Psoas muscle (tissue), 8 donors: Measurements from ENCODE around the gene ARHGEF37. TPM values are rescaled to one million over a fixed set of nuclear protein-coding genes. Genes with fewer than 3 reads are reported as not detected.
A peak's percentile ranks its signal among the peaks of the same experiment; 100 is the strongest.

ENCODE experiments used
- ATAC-seq, 4 donors: fragments of 200-7000 bp; cut with Tn5 transposase; one replicate each; pipeline ENCODE4 v1.9.1; 2020; ENCODE audit warnings: moderate library complexity in 3 of 4, mild to moderate bottlenecking in 2 of 4
- DNase-seq, 2 donors: peaks; one replicate each; pipeline ENCODE4 v3.0.0-alpha.2; 2020
- H3K27ac ChIP-seq: fragments of 200-600 bp; one replicate; pipeline ENCODE4 v1.8.0; 2022
- H3K27me3 ChIP-seq, 3 donors: fragments of 200-600 bp in 1 of 3; one replicate each; pipeline versions ENCODE4 v1.6.1 to v1.8.0; 2013 to 2022; ENCODE audit warnings: low read length in 2 of 3, mild to moderate bottlenecking in 2 of 3, moderate library complexity in 1 of 3; ENCODE audit not compliant: insufficient read depth in 3 of 3
- H3K36me3 ChIP-seq, 2 donors: fragments of 200-600 bp in 1 of 2; one replicate each; pipeline versions ENCODE4 v1.6.1 to v1.8.0; 2013 to 2022; ENCODE audit warnings: low read depth in 1 of 2, mild to moderate bottlenecking in 1 of 2, moderate library complexity in 1 of 2; ENCODE audit not compliant: insufficient read depth in 1 of 2
- H3K4me1 ChIP-seq: fragments of 200-600 bp; one replicate; pipeline ENCODE4 v1.8.0; 2022
- H3K4me3 ChIP-seq: fragments of 200-600 bp; one replicate; pipeline ENCODE4 v1.8.0; 2022; ENCODE audit warnings: mild to moderate bottlenecking
- H3K9me3 ChIP-seq: fragments of 200-600 bp; one replicate; pipeline ENCODE4 v1.8.0; 2022
- WGBS, 3 donors: extraction: QIAGEN DNeasy Blood & Tissue Kit; methylation state at CpG; one replicate each; pipeline versions ENCODE4 v1.1.6 to v1.1.7; 2013; 5-methylcytosine and 5-hydroxymethylcytosine counted together
- intact Hi-C, 2 donors: fragments of 100-400 bp; cut with DNase I; formaldehyde crosslinking; loops; one replicate each; pipeline versions ENCODE4 v1.11.0 to v1.14.2; 2022
- polyA plus RNA-seq, 3 donors: library from polyadenylated mRNA; stranded (reverse); fragments of 200-250 nt; gene quantifications; one replicate each; pipeline ENCODE4 v1.2.3, GENCODE V29; 2013
- total RNA-seq, 4 donors: library from RNA; stranded (reverse); fragmentation: NEBNext Ultra II Directional in 2 of 4; extraction: Animal tissue kit (Norgen Biotek cat#: 25700) in 2 of 4; gene quantifications; one replicate each; pipeline versions ENCODE4 v1.2.1 to v1.2.4, GENCODE V29; 2021 to 2023
- TF ChIP-seq, protein P1 (sequence below): fragments of 200-600 bp; IDR thresholded peaks from one replicate; pipeline ENCODE4 v1.8.0; 2022; ENCODE audit warnings: antibody characterized with exemption
- donor health status: healthy with polysubstance abuse.
- donor health status: DM: no; HTN: no; CAD: no; lungs with moderate emphysema.
- donor health status: Bipolar disorder and iron deficiency.
- donor health status: healthy.
- donor health status: DM: yes; HTN: yes; CAD: no.
- donor health status: DM: no; HTN: no; CAD: no.
- donor health status: DM: no; HTN: no; CAD: no.
- donor health status: DM: yes; HTN: yes; CAD: no.

ARHGEF37 gene
- total and polyA plus RNA-seq, 7 donors: 2.3 to 29.3 (median 13.4) TPM

DNA sequence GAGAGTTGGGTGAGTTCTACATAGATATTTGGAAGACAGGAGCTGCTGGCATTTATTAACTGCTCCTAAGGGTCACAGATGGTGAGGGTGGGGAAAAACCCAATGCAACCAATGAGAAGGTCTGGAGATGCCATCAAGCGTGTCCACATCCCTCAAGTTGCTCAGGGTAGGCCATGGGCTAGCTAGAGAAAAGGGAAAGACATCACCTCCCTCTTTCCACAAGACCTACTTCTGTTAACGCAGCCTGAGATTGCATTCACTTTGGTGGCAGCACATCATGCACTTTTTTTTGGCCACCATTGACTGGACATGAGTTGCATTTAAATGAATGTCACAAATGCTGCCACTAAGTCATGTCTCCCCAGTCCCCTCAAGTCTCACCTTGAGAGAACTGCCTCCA, 71.4 kb downstream of the ARHGEF37 start:
- Histone ChIP-seq H3K4me3 (no peak overlapping the region), H3K36me3 (no peaks in the 10 kb centered on the region), H3K27ac (peak overlapping the region; percentile 28), H3K9me3 (no peaks in the 10 kb centered on the region), H3K4me1 (peaks cover 21% of the 10 kb centered on the region), H3K27me3 (no peaks in the 10 kb centered on the region)
- TF ChIP-seq, protein P1, sequence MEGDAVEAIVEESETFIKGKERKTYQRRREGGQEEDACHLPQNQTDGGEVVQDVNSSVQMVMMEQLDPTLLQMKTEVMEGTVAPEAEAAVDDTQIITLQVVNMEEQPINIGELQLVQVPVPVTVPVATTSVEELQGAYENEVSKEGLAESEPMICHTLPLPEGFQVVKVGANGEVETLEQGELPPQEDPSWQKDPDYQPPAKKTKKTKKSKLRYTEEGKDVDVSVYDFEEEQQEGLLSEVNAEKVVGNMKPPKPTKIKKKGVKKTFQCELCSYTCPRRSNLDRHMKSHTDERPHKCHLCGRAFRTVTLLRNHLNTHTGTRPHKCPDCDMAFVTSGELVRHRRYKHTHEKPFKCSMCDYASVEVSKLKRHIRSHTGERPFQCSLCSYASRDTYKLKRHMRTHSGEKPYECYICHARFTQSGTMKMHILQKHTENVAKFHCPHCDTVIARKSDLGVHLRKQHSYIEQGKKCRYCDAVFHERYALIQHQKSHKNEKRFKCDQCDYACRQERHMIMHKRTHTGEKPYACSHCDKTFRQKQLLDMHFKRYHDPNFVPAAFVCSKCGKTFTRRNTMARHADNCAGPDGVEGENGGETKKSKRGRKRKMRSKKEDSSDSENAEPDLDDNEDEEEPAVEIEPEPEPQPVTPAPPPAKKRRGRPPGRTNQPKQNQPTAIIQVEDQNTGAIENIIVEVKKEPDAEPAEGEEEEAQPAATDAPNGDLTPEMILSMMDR: no peak
- peak in 1 of 4 donors; percentile 5 for ATAC-seq
- intact Hi-C loops: no loop called here
- DNase-seq: no peak
- WGBS, 3 donors: 77 to 94% (median 89%) methylated on average over 2 of the region's 2 CpGs

DNA sequence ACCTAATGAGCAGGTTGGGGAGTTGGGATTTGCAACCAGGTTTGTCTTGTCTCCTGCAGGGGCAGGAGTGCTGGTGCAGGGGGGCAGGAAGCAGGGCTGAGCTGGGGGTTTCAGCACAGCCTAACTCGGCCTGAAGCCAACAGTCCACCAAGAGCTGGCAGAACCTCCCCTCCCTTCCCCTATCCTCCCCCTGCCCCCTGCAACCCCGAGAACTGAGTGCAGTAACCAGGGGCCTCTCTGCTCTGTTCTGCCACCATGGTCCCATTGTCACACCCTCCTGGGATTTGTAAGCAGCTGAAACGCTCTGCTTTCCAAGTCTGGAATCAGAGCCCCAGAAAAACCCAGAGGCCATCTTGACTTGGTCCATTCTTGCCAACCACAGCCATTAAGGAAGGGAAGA, 72.9 kb downstream of the ARHGEF37 start:
- no peaks in the 10 kb centered on the region for H3K9me3 ChIP-seq
- WGBS, 3 donors: 16 to 33% (median 24%) methylated on average over 3 of the region's 3 CpGs
- ATAC-seq: peak in 3 of 4 donors; percentile 22 to 26 (median 24)
- intact Hi-C loops: no loop called here
- no peak for DNase-seq
- H3K4me3 ChIP-seq: no peak overlapping the region
- H3K4me1 ChIP-seq: peaks cover 28% of the 10 kb centered on the region
- peak overlapping the region; percentile 54 for H3K27ac ChIP-seq
- TF ChIP-seq, protein P1: no peak
- no peaks in the 10 kb centered on the region for H3K36me3 ChIP-seq
- no peaks in the 10 kb centered on the region for H3K27me3 ChIP-seq

DNA sequence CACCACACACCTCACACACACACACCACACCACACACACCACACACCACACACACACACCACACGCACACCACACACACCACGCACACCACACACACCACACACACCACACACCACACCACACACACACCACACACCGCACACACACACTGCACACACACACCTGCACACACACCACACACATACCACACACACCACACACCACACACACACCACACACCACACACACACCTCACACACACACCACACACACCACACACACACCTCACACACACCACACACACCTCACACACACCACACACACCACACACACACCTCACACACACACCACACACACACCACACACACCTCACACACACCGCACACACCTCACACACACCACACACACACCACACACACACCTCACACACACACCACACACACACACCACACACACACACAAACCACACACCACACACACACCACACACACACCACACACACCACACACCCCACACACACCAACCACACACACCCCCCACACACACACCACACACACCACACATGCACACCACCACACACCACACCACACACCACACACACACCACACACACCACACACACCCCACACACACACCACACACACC, 73.7 kb downstream of the ARHGEF37 start:
- Histone ChIP-seq H3K4me3 (no peak overlapping the region), H3K36me3 (no peaks in the 10 kb centered on the region), H3K27ac (no peak overlapping the region), H3K4me1 (peaks cover 28% of the 10 kb centered on the region), H3K9me3 (no peaks in the 10 kb centered on the region), H3K27me3 (no peaks in the 10 kb centered on the region)
- intact Hi-C loops: no loop called here
- DNase-seq (no peak), ATAC-seq (no peak)
- TF ChIP-seq, protein P1: no peak
- 73 to 100% (median 89%) methylated on average over 1 to 4 of the region's 4 CpGs for whole genome bisulfite sequencing, 3 donors

DNA sequence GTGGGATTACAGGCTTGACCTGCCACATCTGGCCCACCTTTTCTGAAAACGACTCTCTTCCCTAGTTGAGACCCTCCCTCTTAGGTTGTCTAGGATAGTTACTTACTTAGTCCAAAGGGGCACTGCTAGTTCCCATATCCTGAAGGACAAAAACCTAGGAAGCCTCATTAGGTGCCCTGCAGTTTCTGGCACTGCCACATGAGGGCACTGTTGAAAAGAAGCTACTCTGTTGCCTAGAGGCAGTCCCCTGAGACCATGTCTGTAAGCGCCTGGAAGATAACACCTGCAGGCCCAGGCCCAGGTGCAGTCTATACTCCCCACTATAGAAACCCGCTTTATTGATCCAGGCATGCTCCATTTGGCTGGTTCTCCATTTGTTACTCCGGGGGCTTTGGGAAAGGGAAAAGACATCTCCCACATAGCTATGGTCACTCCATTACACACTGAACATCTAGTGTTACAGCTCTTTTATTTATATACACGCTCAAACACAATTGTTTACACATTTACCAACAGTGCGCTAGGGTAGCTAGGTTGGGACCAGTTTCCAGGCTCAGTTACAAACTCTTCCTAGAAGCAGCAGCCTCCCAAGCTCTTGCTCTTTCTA, 75.4 kb downstream of the ARHGEF37 start:
- 43 to 65% (median 54%) methylated on average over 6 of the region's 6 CpGs for WGBS, 3 donors
- Histone ChIP-seq H3K4me1 (peaks cover 26% of the 10 kb centered on the region), H3K4me3 (no peak overlapping the region), H3K27me3 (no peaks in the 10 kb centered on the region), H3K9me3 (no peaks in the 10 kb centered on the region), H3K27ac (no peak overlapping the region), H3K36me3 (no peaks in the 10 kb centered on the region)
- TF ChIP-seq, protein P1: peak; percentile 65
- intact Hi-C loops: no loop called here
- ATAC-seq: peak in 3 of 4 donors; percentile 43 to 55 (median 49)
- DNase-seq: peak in 1 of 2 donors; percentile 49
